ACC112 (cell line): ENCODE data around the gene GALNTL6.
A peak's percentile ranks its signal among the peaks of the same experiment; 100 is the strongest.
"Not testable (repeated sequence)": the region's sequence is repeated elsewhere in the genome, so short reads cannot be mapped to it uniquely, and the experiment has no call there.

Source experiments
- H2AFZ ChIP-seq: fragments of 200-600 bp; sonication (generic); one replicate; pipeline ENCODE4 v1.6.0; 2017; ENCODE audit warnings: antibody characterized with exemption, low read length; ENCODE audit not compliant: unreplicated experiment
- H3K27ac ChIP-seq: fragments of 200-600 bp; sonication (generic); 2 replicates; pipeline ENCODE4 v1.5.1; 2014; ENCODE audit warnings: low read depth, mild to moderate bottlenecking, antibody characterized with exemption, low read length, moderate library complexity
- H3K27me3 ChIP-seq: fragments of 200-600 bp; sonication (generic); 2 replicates; pipeline ENCODE4 v1.6.1; 2014; ENCODE audit warnings: mild to moderate bottlenecking, antibody characterized with exemption, low read length, moderate library complexity, mixed read lengths; ENCODE audit not compliant: insufficient read depth
- H3K36me3 ChIP-seq: fragments of 200-600 bp; sonication (generic); 2 replicates; pipeline ENCODE4 v1.6.1; 2016; ENCODE audit warnings: mild to moderate bottlenecking, antibody characterized with exemption, low read length, moderate library complexity, mixed read lengths; ENCODE audit not compliant: insufficient read depth
- H3K4me1 ChIP-seq: fragments of 200-600 bp; sonication (generic); one replicate; pipeline ENCODE4 v1.6.1; 2016; ENCODE audit warnings: low read length, mixed read lengths; ENCODE audit not compliant: insufficient read depth, unreplicated experiment, control insufficient read depth
- H3K4me3 ChIP-seq: fragments of 200-600 bp; sonication (generic); 2 replicates; pipeline ENCODE4 v1.5.1; 2014; ENCODE audit warnings: mild to moderate bottlenecking, low read depth, low read length
- H3K79me2 ChIP-seq: fragments of 200-600 bp; sonication (generic); one replicate; pipeline ENCODE4 v1.6.0; 2016; ENCODE audit warnings: low read length; ENCODE audit not compliant: control insufficient read depth, unreplicated experiment, insufficient read depth

Gene GALNTL6

DNA sequence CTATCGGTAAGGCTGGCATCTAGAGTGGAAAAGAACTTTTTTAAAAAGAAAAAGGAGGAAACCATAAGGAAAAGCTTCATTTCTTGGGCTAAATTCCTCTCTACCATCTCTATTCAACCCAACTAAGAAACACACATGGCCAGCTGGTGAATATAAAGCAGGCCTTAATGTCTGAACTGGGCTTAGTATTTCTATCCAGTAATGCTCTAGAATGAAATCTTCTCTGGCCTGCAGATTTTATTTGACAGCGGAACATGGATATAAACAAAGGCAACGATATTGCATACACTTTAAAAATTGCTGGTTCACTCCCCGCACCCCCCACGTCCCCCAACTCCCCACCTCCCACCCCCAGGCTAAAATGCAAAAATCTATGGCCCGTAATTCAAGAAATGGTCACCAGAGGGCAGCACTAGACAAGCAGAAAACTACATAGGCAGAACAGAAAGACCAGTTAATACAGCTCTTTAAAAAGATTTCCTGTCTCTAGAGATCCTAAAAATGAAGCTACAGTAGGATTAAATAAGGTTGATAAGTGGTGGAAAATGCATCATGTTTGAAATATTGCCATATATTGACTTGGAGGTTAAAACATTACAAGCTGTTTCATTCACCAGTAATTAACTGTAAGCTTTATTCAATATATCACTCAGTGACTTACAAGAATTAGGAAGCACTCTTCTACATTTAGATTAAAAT is 1200.2 kb downstream of the GALNTL6 start:
- no peaks in the 10 kb centered on the region for H3K36me3 ChIP-seq
- H3K27me3 ChIP-seq, result 0 out of 2 replicates have a peak, but pooled peaks cover under 1% of the 10 kb centered on the region
- H3K4me3 ChIP-seq, result peak overlapping the region; percentile 32; the same call in 1 of the 2 replicates
- H3K79me2 ChIP-seq, result no peaks in the 10 kb centered on the region
- H3K27ac ChIP-seq, result no peak overlapping the region
- H3K4me1 ChIP-seq, result peaks cover 5% of the 10 kb centered on the region
- no peak overlapping the region for H2AFZ ChIP-seq

GRCh38 chr4:173014113-173014558 is 1200.9 kb downstream of the GALNTL6 start:
- no peaks in the 10 kb centered on the region for H3K79me2 ChIP-seq
- H3K4me1 ChIP-seq, result peaks cover 5% of the 10 kb centered on the region
- H3K27me3 ChIP-seq, result peaks cover 8% of the 10 kb centered on the region; the same call in 1 of the 2 replicates
- H3K27ac ChIP-seq, result no peak overlapping the region
- H3K36me3 ChIP-seq, result no peaks in the 10 kb centered on the region
- H3K4me3 ChIP-seq, result no peak overlapping the region
- H2AFZ ChIP-seq, result no peak overlapping the region

GRCh38 chr4:173014836-173015235 is 1201.6 kb downstream of the GALNTL6 start:
- H3K4me3 ChIP-seq, result no peak overlapping the region
- H3K79me2 ChIP-seq, result no peaks in the 10 kb centered on the region
- H3K4me1 ChIP-seq, result peaks cover 5% of the 10 kb centered on the region
- H2AFZ ChIP-seq, result no peak overlapping the region
- H3K36me3 ChIP-seq, result no peaks in the 10 kb centered on the region
- no peak overlapping the region for H3K27ac ChIP-seq
- peaks cover 15% of the 10 kb centered on the region; the same call in 1 of the 2 replicates for H3K27me3 ChIP-seq

GRCh38 chr4:173017802-173018201 is 1204.6 kb downstream of the GALNTL6 start:
- H3K27me3 ChIP-seq, result peaks cover 15% of the 10 kb centered on the region; the same call in 1 of the 2 replicates
- no peaks in the 10 kb centered on the region for H3K36me3 ChIP-seq
- peaks cover 5% of the 10 kb centered on the region for H3K4me1 ChIP-seq
- no peaks in the 10 kb centered on the region for H3K79me2 ChIP-seq
- no peak overlapping the region for H2AFZ ChIP-seq
- no peak overlapping the region for H3K27ac ChIP-seq
- H3K4me3 ChIP-seq, result no peak overlapping the region

DNA sequence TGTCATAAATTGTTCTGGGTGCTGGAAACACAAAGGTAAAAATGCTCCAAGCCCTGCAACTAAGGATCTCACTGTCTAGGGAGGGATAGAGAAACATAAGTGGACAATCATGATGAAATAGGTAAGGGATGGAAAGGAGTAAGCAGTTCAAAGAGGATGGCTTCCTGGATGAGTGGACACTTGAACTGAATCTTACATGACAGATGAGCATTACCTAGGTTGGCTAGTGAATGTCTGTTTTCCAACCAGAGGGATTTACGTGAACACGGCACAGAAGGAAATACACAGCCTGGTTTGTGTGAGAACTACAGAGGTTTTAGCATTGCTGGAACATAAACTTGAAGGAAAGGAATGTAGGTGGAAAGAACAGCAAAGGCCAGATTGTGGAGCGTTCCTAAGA is 1205.2 kb downstream of the GALNTL6 start:
- H3K4me3 ChIP-seq, result no peak overlapping the region
- peaks cover 15% of the 10 kb centered on the region; the same call in 1 of the 2 replicates for H3K27me3 ChIP-seq
- H3K4me1 ChIP-seq, result peaks cover 5% of the 10 kb centered on the region
- H3K79me2 ChIP-seq, result no peaks in the 10 kb centered on the region
- no peaks in the 10 kb centered on the region for H3K36me3 ChIP-seq
- no peak overlapping the region for H3K27ac ChIP-seq
- no peak overlapping the region for H2AFZ ChIP-seq

DNA sequence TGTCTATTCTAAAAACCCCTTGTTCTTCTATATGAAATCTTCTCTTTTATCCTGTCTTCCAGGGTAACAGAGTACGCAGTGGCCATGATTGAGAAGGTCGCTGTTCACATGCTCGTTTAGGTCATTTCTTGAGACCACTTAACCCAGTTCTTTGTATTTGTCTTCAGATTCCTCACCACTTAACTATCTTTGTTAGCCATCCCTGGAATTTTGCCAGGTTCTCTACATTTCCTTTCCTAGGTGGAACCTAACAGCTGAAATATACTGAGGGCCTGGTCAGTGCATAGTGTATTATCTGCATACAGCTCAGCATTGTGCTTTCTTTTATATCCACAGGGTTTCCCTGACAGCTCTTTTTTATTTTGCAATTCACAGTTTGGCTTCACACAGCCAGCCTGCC is 1206.5 kb downstream of the GALNTL6 start:
- Histone ChIP-seq H3K27ac (no peak overlapping the region), H3K4me3 (no peak overlapping the region), H3K27me3 (peaks cover 15% of the 10 kb centered on the region; the same call in 1 of the 2 replicates), H3K4me1 (no peaks in the 10 kb centered on the region), H3K36me3 (no peaks in the 10 kb centered on the region), H3K79me2 (no peaks in the 10 kb centered on the region), H2AFZ (no peak overlapping the region)

DNA sequence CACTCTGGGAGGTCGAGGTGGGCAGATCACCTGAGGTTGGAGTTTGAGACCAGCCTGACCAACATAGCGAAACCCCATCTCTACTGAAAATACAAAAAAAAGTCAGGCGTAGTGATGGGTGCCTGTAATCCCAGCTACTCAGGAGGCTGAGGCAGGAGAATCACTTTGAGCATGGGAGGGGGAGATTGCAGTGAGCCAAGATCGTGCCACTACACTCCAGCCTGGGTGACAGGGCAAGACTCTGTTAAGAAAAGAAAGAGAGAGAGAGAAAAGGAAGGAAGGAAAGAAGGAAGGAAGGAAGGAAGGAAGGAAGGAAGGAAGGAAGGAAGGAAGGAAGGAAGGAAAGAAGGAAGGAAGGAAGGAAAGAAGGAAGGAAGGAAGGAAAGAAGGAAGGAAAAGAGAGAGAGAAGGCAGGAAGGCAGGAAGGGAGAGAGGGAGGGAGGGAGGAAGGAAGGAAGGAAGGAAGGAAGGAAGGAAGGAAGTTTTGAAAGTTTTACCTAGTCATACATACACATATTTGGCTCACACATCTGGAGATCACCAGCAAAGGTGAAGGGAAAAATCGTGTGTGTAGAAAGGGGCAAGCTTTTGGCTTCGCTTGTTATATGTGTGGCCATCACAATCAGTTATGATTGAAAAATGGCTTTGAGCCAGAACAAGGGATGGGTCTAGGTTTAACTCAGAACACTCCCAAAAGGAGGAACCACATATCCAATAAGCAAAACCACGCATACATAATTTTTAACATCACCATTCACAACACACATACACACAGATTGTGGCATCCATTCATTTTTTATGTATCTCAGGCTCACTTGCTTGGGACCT is 1208.8 kb downstream of the GALNTL6 start:
- H2AFZ ChIP-seq, H3K27ac ChIP-seq, H3K36me3 ChIP-seq, H3K79me2 ChIP-seq, H3K4me3 ChIP-seq, H3K4me1 ChIP-seq: not testable (repeated sequence)
- H3K27me3 ChIP-seq, result peaks cover 15% of the 10 kb centered on the region; the same call in 1 of the 2 replicates

DNA sequence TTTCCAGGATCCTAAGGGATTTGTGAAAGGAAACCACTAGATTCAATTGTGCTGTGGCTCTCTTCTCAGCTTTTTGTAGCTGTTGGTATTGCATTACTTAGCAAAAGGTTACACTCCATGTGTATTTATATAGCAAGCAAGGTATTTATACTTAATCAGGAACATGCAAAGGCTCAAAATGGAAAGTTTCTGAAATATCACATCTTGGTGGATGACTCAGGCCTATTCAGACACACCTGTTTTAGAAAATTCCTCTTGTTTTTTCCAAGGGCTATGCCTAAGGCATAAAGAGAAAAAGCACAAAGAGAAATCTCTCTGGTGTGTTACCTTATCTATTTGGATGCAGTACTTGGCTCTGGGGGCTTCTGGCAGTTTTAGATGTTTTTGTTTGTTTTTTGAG is 1211.0 kb downstream of the GALNTL6 start:
- Histone ChIP-seq H3K4me3 (no peak overlapping the region), H3K79me2 (no peaks in the 10 kb centered on the region), H3K36me3 (no peaks in the 10 kb centered on the region), H3K27me3 (peaks cover 7% of the 10 kb centered on the region; the same call in 1 of the 2 replicates), H2AFZ (no peak overlapping the region), H3K27ac (no peak overlapping the region), H3K4me1 (no peaks in the 10 kb centered on the region)

GRCh38 chr4:173025131-173025530 is 1211.9 kb downstream of the GALNTL6 start:
- H2AFZ ChIP-seq, result no peak overlapping the region

GRCh38 chr4:173037242-173037641 is 1224.0 kb downstream of the GALNTL6 start:
- Histone ChIP-seq H3K79me2 (no peaks in the 10 kb centered on the region), H3K36me3 (no peaks in the 10 kb centered on the region), H3K4me3 (no peak overlapping the region), H3K27ac (no peak overlapping the region), H3K4me1 (peaks cover 3% of the 10 kb centered on the region), H3K27me3 (no peaks in the 10 kb centered on the region), H2AFZ (no peak overlapping the region)

More at GRCh38 chr4:173025131-173025530, 1211.9 kb downstream of the GALNTL6 start:
- no peaks in the 10 kb centered on the region for H3K36me3 ChIP-seq
- H3K27ac ChIP-seq, result no peak overlapping the region
- no peaks in the 10 kb centered on the region for H3K79me2 ChIP-seq
- no peaks in the 10 kb centered on the region for H3K4me1 ChIP-seq
- no peak overlapping the region for H3K4me3 ChIP-seq
- no peaks in the 10 kb centered on the region for H3K27me3 ChIP-seq
